ENCODE results near the gene CCDC13. TPM values are rescaled to one million over a fixed set of nuclear protein-coding genes. Genes with fewer than 3 reads are reported as not detected.
A peak's percentile ranks its signal among the peaks of the same experiment; 100 is the strongest.

Gene CCDC13
- total and polyA plus RNA-seq, 2 of the 13 experiments (the other 11 are each of a cell fraction or from before 2014, with no cell fraction given), result 0.22 to 0.51 TPM

DNA sequence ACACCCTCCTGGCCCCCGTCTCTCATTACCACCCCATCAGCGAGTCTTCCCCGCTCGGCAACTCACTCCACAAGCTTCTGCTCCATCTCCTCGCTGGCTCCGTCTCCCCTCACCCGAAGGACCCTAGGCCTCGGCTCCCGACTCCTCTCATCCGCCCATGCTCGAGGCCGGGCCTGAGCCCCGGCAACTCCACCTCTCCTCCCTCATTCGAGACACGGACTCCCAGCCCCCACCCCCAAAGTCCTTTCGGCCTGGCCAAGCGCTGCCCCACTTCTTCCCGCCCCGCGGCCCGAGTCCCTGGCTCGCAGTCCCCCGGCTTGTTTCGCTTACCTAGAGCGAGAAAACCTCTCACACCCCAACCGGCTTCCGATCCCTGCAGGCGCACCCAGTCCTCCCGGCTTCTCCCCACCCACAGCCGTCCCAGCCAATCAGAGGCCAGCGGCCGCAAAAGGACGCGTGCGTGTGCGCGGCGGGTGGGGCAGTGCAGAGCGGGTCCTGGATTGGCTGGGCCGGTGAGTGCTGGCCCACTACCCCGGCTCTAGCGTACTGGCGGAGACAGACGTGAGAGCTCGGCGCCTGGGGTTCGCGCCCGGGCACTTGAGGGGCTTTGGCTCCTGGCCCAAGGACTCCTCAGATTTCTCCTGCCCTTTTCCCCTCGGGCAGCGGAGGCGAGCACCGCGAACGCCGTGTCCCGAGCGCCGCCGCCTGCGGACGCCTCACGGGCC lies 31.2 kb upstream of the CCDC13 start, which contains the start of gene HIGD1A (continued):
- TF ChIP-seq, protein P1, sequence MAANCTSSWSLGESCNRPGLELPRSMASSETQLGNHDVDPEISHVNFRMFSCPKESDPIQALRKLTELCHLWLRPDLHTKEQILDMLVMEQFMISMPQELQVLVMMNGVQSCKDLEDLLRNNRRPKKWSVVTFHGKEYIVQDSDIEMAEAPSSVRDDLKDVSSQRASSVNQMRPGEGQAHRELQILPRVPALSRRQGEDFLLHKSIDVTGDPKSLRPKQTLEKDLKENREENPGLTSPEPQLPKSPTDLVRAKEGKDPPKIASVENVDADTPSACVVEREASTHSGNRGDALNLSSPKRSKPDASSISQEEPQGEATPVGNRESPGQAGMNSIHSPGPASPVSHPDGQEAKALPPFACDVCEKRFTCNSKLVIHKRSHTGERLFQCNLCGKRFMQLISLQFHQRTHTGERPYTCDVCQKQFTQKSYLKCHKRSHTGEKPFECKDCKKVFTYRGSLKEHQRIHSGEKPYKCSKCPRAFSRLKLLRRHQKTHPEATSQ (CRISPR knock-in tag; IDR thresholded peaks at IDR 0.05; ENCODE audit: borderline replicate concordance), result peak; percentile 83; the same call in 1 of the 2 replicates
- TF ChIP-seq ZNF790 (CRISPR knock-in tag; IDR thresholded peaks at IDR 0.05; ENCODE audit: borderline replicate concordance) (peak; percentile 71; the same call in 1 of the 2 replicates), ESRRA (CRISPR knock-in tag; IDR thresholded peaks at IDR 0.05; ENCODE audit: low read depth) (no peak), ZNF383 (CRISPR knock-in tag; IDR thresholded peaks at IDR 0.05; ENCODE audit: borderline replicate concordance) (no peak), TSC22D2 (CRISPR knock-in tag; IDR thresholded peaks at IDR 0.05; ENCODE audit: borderline replicate concordance) (no peak), RFX3 (CRISPR knock-in tag; IDR thresholded peaks at IDR 0.05) (no peak), ZSCAN21 (CRISPR knock-in tag; IDR thresholded peaks at IDR 0.05; ENCODE audit: borderline replicate concordance) (peak; percentile 77), ZNF350 (CRISPR knock-in tag; IDR thresholded peaks at IDR 0.05; ENCODE audit: borderline replicate concordance, low read depth) (peak; percentile 85; the same call in 1 of the 2 replicates), ZNF24 (IDR thresholded peaks at IDR 0.05) (no peak), KLF11 (CRISPR knock-in tag; IDR thresholded peaks at IDR 0.05) (peak; percentile 47; the same call in 1 of the 2 replicates), ZNF644 (CRISPR knock-in tag; IDR thresholded peaks at IDR 0.05; ENCODE audit: low read depth) (no peak), ZSCAN12 (CRISPR knock-in tag; IDR thresholded peaks at IDR 0.05) (0 out of 2 replicates have a peak, but pooled peaks have one; percentile 24), ATAD3A (CRISPR knock-in tag; IDR thresholded peaks at IDR 0.05) (no peak), BORCS8-MEF2B (CRISPR knock-in tag; IDR thresholded peaks at IDR 0.05) (peak; percentile 83)
- TF ChIP-seq, protein P2, sequence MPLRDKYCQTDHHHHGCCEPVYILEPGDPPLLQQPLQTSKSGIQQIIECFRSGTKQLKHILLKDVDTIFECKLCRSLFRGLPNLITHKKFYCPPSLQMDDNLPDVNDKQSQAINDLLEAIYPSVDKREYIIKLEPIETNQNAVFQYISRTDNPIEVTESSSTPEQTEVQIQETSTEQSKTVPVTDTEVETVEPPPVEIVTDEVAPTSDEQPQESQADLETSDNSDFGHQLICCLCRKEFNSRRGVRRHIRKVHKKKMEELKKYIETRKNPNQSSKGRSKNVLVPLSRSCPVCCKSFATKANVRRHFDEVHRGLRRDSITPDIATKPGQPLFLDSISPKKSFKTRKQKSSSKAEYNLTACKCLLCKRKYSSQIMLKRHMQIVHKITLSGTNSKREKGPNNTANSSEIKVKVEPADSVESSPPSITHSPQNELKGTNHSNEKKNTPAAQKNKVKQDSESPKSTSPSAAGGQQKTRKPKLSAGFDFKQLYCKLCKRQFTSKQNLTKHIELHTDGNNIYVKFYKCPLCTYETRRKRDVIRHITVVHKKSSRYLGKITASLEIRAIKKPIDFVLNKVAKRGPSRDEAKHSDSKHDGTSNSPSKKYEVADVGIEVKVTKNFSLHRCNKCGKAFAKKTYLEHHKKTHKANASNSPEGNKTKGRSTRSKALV (CRISPR knock-in tag; IDR thresholded peaks at IDR 0.05), result peak; percentile 67; the same call in 1 of the 2 replicates
- TF ChIP-seq, protein P3, sequence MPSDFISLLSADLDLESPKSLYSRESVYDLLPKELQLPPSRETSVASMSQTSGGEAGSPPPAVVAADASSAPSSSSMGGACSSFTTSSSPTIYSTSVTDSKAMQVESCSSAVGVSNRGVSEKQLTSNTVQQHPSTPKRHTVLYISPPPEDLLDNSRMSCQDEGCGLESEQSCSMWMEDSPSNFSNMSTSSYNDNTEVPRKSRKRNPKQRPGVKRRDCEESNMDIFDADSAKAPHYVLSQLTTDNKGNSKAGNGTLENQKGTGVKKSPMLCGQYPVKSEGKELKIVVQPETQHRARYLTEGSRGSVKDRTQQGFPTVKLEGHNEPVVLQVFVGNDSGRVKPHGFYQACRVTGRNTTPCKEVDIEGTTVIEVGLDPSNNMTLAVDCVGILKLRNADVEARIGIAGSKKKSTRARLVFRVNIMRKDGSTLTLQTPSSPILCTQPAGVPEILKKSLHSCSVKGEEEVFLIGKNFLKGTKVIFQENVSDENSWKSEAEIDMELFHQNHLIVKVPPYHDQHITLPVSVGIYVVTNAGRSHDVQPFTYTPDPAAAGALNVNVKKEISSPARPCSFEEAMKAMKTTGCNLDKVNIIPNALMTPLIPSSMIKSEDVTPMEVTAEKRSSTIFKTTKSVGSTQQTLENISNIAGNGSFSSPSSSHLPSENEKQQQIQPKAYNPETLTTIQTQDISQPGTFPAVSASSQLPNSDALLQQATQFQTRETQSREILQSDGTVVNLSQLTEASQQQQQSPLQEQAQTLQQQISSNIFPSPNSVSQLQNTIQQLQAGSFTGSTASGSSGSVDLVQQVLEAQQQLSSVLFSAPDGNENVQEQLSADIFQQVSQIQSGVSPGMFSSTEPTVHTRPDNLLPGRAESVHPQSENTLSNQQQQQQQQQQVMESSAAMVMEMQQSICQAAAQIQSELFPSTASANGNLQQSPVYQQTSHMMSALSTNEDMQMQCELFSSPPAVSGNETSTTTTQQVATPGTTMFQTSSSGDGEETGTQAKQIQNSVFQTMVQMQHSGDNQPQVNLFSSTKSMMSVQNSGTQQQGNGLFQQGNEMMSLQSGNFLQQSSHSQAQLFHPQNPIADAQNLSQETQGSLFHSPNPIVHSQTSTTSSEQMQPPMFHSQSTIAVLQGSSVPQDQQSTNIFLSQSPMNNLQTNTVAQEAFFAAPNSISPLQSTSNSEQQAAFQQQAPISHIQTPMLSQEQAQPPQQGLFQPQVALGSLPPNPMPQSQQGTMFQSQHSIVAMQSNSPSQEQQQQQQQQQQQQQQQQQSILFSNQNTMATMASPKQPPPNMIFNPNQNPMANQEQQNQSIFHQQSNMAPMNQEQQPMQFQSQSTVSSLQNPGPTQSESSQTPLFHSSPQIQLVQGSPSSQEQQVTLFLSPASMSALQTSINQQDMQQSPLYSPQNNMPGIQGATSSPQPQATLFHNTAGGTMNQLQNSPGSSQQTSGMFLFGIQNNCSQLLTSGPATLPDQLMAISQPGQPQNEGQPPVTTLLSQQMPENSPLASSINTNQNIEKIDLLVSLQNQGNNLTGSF (CRISPR knock-in tag; IDR thresholded peaks at IDR 0.05), result 0 out of 2 replicates have a peak, but pooled peaks have one; percentile 32
- TF ChIP-seq, protein P4, sequence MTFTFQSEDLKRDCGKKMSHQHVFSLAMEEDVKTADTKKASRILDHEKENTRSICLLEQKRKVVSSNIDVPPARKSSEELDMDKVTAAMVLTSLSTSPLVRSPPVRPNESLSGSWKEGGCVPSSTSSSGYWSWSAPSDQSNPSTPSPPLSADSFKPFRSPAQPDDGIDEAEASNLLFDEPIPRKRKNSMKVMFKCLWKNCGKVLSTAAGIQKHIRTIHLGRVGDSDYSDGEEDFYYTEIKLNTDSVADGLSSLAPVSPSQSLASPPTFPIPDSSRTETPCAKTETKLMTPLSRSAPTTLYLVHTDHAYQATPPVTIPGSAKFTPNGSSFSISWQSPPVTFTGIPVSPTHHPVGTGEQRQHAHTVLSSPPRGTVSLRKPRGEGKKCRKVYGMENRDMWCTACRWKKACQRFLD (CRISPR knock-in tag; IDR thresholded peaks at IDR 0.05; ENCODE audit: borderline replicate concordance), result no peak; the same call in 1 of the 2 replicates
- TF ChIP-seq, protein P5, sequence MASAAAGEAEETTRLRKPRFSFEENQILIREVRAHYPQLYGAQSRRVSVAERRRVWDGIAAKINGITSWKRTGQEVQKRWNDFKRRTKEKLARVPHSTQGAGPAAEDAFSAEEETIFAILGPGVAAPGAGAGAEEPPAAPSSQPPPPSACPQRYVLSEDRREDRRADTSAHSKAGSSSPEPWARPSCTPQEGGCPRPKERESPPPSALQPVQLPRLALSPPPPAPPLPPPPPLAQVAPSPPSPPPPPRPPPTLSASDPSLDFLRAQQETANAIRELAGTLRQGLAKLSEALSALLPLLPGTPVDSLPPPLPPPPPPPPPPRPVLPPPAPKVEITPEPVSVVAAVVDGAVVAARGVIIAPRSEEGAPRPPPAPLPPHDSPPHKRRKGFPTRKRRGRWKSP (CRISPR knock-in tag; IDR thresholded peaks at IDR 0.05), result peak; percentile 55; the same call in 1 of the 2 replicates

All from HepG2 (cell line).